Measurements from ENCODE around the gene GLB1L2.

GLB1L2 gene

DNA sequence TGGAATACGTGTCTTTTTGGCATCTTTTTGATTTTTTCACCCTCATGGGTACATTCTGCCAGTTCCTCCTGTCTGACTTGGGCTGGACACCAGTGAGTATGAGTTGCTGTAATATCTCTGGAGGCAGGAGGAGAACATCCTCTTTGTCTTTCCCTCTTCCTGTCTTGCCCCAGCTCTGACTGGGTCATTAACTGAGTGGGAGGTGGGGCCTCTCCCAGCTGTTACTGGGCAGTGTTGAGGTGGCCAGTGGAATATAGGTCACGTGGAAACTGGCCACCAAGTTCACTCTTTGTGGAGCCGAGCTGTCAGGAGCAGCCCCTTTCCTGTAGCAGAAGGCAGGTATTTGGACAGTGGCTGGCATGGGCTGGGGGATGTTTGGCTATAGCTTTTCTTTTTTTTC, 2.2 kb downstream of the GLB1L2 start:
- TF ChIP-seq SIN3A (IDR thresholded peaks at IDR 0.05; ENCODE audit: borderline replicate concordance, insufficient read depth, low read length), result no peak
- TF ChIP-seq, protein P1, sequence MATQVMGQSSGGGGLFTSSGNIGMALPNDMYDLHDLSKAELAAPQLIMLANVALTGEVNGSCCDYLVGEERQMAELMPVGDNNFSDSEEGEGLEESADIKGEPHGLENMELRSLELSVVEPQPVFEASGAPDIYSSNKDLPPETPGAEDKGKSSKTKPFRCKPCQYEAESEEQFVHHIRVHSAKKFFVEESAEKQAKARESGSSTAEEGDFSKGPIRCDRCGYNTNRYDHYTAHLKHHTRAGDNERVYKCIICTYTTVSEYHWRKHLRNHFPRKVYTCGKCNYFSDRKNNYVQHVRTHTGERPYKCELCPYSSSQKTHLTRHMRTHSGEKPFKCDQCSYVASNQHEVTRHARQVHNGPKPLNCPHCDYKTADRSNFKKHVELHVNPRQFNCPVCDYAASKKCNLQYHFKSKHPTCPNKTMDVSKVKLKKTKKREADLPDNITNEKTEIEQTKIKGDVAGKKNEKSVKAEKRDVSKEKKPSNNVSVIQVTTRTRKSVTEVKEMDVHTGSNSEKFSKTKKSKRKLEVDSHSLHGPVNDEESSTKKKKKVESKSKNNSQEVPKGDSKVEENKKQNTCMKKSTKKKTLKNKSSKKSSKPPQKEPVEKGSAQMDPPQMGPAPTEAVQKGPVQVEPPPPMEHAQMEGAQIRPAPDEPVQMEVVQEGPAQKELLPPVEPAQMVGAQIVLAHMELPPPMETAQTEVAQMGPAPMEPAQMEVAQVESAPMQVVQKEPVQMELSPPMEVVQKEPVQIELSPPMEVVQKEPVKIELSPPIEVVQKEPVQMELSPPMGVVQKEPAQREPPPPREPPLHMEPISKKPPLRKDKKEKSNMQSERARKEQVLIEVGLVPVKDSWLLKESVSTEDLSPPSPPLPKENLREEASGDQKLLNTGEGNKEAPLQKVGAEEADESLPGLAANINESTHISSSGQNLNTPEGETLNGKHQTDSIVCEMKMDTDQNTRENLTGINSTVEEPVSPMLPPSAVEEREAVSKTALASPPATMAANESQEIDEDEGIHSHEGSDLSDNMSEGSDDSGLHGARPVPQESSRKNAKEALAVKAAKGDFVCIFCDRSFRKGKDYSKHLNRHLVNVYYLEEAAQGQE (IDR thresholded peaks at IDR 0.05; ENCODE audit: insufficient read depth in 1 of 2, low read depth in 2 of 2, low read length in 2 of 2), result no peak
- TF ChIP-seq FOXP2 (optimal IDR thresholded peaks at IDR 0.05; ENCODE audit: borderline replicate concordance, extremely low read depth, extremely low read length, insufficient read depth), result no peak
- no peak for TF ChIP-seq TAF1 (IDR thresholded peaks at IDR 0.05; ENCODE audit: borderline replicate concordance, insufficient read depth, low read length)
- no peak for TF ChIP-seq POLR2AphosphoS5 (IDR thresholded peaks at IDR 0.05; ENCODE audit: low read depth, low read length)

DNA sequence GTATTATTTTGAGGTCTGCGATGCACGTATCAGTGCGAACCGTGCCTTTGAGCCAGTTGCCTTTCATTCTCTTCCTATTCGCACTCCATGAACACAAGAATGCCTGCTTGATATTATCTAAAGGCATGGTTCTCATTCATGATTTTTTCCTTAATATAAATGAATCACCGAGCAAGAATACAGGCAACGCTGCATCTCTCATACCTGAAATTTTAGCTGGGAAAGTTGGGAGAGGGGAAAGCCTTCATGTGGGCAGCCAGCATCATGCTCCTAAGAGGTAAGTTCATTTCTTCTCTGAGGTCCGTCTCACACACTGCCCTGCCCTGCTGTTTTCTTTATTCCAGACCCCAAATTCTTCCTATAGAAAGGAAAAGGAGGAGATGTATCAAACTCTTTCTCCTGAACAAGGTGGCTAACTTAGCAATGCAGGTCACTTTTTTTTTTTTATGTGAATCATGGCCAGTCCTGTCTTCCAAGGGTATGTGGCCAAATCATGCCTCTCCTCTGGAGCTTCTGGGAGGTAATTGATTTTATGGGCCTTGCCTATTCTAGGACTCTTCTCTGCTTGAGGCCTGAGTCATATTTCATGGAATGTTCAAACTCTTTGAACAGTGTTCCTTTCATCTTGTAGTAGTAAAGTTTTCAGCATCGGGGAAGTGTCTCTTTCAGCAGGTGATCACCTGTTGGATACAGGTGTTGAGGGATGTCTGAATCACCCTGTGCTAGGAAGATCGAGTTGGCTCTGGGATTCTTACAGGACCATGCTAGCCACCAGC, 3.2 kb downstream of the GLB1L2 start:
- TF ChIP-seq TAF1 (IDR thresholded peaks at IDR 0.05; ENCODE audit: borderline replicate concordance, insufficient read depth, low read length) (no peak), FOXP2 (optimal IDR thresholded peaks at IDR 0.05; ENCODE audit: borderline replicate concordance, extremely low read depth, extremely low read length, insufficient read depth) (no peak), POLR2AphosphoS5 (IDR thresholded peaks at IDR 0.05; ENCODE audit: low read depth, low read length) (no peak), SIN3A (IDR thresholded peaks at IDR 0.05; ENCODE audit: borderline replicate concordance, insufficient read depth, low read length) (no peak)
- TF ChIP-seq, protein P1 (IDR thresholded peaks at IDR 0.05; ENCODE audit: insufficient read depth in 1 of 2, low read depth in 2 of 2, low read length in 2 of 2), result no peak

DNA sequence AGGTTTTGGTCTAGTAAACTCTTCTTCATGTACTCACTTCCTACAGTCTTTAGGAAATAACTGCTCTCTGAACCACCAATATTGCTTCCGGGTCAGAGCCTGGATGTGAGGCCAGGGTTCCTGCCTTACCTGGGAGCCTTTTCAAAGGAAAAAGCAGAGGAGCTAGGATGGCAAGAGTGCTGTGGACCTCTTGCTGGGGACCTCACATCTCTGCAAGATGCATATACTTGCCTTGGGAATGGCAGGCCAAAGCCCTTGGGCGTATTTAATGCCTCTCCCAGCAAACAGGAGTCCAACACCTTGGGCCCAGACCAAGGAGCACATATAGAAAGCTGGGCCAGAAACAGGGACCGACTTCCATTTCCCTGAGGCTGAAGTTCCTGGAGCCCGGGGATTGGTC, 5.3 kb downstream of the GLB1L2 start:
- TF ChIP-seq, protein P1 (IDR thresholded peaks at IDR 0.05; ENCODE audit: insufficient read depth in 1 of 2, low read depth in 2 of 2, low read length in 2 of 2), result no peak
- TF ChIP-seq SIN3A (IDR thresholded peaks at IDR 0.05; ENCODE audit: borderline replicate concordance, insufficient read depth, low read length) (no peak), POLR2AphosphoS5 (IDR thresholded peaks at IDR 0.05; ENCODE audit: low read depth, low read length) (no peak), TAF1 (IDR thresholded peaks at IDR 0.05; ENCODE audit: borderline replicate concordance, insufficient read depth, low read length) (no peak), FOXP2 (optimal IDR thresholded peaks at IDR 0.05; ENCODE audit: borderline replicate concordance, extremely low read depth, extremely low read length, insufficient read depth) (no peak)

DNA sequence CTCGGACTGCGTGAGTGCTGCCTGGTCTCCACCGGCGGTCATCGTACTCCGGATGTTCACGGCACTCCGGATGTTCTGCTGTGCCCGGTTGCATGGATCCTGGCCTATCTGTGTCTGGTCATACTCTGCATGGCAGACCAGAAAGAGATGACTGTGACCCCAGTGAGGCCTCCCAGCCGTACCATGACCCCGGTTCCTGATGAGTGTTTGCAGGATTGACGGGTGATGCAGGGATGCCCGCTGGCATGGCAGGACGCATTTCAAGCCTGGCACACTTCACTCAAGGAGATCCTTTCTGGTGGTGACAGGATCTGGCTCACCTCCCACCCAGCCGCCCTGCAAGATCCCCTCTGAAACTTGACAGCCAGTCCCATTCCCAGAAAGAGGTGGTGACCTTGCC, 6.3 kb downstream of the GLB1L2 start:
- TF ChIP-seq SIN3A (IDR thresholded peaks at IDR 0.05; ENCODE audit: borderline replicate concordance, insufficient read depth, low read length) (no peak), TAF1 (IDR thresholded peaks at IDR 0.05; ENCODE audit: borderline replicate concordance, insufficient read depth, low read length) (no peak), FOXP2 (optimal IDR thresholded peaks at IDR 0.05; ENCODE audit: borderline replicate concordance, extremely low read depth, extremely low read length, insufficient read depth) (no peak), POLR2AphosphoS5 (IDR thresholded peaks at IDR 0.05; ENCODE audit: low read depth, low read length) (no peak)
- TF ChIP-seq, protein P1 (IDR thresholded peaks at IDR 0.05; ENCODE audit: insufficient read depth in 1 of 2, low read depth in 2 of 2, low read length in 2 of 2), result no peak

All from PFSK-1 (cell line).